ES-I3 (cell line): ENCODE measurements around the gene CTIF.
"Not testable (repeated sequence)": the region's sequence is repeated elsewhere in the genome, so short reads cannot be mapped to it uniquely, and the experiment has no call there.

Source experiments
- H3K36me3 ChIP-seq: 2 replicates; pipeline ENCODE4 v1.6.1; 2013; ENCODE audit warnings: mild to moderate bottlenecking, low read length, control low read depth, moderate library complexity; ENCODE audit not compliant: insufficient read depth
- H3K4me1 ChIP-seq: 2 replicates; pipeline ENCODE4 v1.6.1; 2013; ENCODE audit warnings: mild to moderate bottlenecking, control low read depth, low read length; ENCODE audit not compliant: insufficient read depth
- H3K9ac ChIP-seq: 2 replicates; pipeline ENCODE4 v1.6.1; 2013; ENCODE audit warnings: low read depth, mild to moderate bottlenecking, low read length, moderate library complexity
- H3K9me3 ChIP-seq: 2 replicates; pipeline ENCODE4 v1.6.1; 2013; ENCODE audit warnings: mild to moderate bottlenecking, low read length, moderate library complexity; ENCODE audit not compliant: control insufficient read depth, insufficient read depth

CTIF gene

DNA sequence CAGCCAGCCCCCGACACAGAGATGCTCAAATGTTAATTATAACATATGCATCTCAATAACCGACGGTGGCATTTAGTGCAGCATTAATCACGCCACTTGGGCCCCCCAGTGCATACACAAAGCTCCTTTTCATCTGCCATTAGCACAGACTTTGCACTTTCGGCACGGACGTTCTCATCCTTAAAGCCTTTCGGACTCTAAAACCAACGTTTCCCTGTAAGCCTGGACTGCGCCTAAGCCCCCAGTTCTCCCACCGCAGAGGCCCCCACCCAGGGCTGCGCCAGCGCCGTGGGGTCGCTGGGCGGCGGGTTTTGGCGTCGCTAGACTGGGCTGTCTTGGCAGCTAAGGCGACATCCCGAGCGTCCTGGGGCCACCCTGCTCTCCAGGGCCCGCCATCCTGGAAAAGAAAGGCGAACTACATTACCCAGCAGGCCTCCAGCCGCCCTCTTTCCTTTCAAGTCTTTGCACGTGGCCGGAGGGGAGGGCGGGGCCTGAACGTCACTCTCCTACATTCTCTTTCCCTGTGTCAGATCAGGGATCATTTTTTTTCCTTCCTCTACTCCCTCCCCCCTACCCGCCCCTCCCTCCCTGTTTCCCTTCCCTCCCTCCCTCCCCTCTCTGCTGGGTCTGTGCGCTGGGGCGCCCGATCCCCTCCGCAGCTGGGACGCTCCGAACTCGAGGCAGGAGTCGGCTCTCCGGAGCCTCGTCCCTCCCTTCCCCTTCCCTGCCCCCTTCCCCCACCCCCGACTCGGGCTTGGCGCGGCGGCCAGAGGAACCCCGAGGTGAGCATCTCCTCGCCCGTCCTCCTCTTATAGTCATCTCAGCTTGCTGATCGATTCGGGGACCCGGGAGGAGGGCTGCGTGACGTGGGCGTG is at the start of gene CTIF:
CTIF (plus strand) TSS at position 501 of the 875 bp plus-strand sequence. CDS start 80,535 bp downstream, outside the sequence.
- no peaks in the 10 kb centered on the region for H3K36me3 ChIP-seq
- peaks cover 24% of the 10 kb centered on the region for H3K4me1 ChIP-seq
- H3K9ac ChIP-seq, result peak within 1 kb of the TSS; percentile 91
- H3K9me3 ChIP-seq, result no peaks in the 10 kb centered on the region

DNA sequence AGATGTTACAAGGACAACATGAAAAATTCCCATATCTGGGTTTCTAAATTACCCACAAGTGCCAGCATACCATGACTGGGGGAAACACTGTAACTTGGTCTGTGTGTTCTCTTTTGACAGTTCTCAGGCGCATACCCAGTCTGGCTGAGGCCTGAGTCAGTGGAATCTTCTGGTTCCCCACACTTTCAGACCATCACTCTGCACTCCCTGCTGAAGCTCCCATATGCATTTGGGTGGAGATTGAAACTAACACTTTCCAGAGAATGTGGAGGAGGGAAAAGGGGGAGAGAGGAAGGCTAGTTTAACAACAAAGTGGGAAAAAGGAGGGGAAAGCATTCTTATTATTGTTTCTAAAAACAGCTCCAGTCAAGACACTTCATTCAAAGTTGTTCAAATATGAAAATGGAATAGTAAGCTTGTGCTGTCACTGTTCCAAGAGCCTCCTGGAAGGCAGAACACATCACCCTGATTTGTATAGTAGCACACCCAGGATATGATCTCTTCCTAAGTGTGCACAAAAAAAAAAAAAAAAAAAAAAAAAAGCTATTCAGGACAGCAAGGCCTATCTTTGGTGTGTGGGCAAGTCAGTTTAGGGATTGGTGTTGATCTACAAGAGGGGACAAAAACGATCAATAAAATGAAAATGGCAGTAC is 48.1 kb upstream of the CTIF start:
- Histone ChIP-seq H3K4me1 (no peaks in the 10 kb centered on the region), H3K9ac (no peak overlapping the region), H3K9me3 (peaks cover 5% of the 10 kb centered on the region; the same call in 1 of the 2 replicates), H3K36me3 (no peaks in the 10 kb centered on the region)

DNA sequence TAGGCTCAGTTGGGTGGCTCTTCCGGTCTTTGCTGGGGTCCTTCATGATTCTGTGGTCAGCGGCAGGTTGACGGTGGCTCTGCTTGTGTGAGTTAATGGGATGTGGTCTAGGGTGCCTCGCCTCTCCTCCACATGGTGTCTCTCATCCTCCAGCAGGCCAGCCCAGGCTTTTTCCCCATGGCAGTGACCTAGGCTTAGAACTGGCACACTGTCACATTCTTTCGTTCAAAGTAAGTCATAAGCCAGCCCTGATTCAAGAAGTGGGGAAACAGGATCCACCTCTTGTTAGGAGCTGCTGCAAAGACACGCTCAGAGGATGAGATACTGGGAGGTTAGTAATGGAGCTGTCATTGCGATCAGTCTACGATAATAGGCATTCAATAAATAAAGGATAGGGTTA is 46.0 kb upstream of the CTIF start:
- H3K4me1 ChIP-seq, result no peaks in the 10 kb centered on the region
- peaks cover 5% of the 10 kb centered on the region; the same call in 1 of the 2 replicates for H3K9me3 ChIP-seq
- no peak overlapping the region for H3K9ac ChIP-seq
- H3K36me3 ChIP-seq, result no peaks in the 10 kb centered on the region

DNA sequence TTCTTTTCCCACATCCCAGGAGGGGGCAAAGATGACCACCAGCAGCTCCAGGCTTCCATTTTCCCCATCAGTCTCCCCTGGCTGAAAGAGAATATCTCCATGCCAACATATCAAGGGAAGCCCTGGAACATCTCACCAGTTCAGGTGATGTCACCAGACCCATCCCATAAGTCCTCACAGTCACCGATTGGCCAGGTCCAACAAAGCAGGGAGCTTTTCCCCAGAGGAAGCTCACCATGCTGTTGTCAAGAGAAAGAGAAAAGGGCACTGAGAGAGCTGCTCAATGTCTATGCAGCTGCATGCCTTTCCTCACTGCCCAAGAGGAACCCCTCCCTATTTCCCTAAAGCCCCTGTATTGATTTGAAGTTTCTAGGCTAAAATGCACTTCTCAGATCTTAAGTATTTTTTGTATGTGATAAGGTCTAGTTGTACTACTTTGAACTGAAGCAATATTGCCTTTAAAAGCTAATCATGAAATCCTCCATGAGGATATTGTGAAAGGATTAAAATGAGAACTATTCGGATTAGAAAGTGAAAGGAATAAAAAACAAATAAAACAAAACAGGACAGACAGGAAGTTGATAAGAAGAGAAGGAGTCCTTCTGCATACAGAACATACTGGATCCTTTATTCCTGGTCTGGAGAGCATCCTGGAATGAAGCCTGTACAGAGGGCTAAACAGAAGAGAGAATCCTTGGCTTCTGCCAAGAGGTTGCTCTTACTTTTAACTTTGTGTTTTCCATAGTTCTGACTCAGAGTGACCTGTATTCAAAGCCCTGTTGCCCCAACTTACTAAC is 45.2 kb upstream of the CTIF start:
- Histone ChIP-seq H3K9me3 (peaks cover 5% of the 10 kb centered on the region; the same call in 1 of the 2 replicates), H3K4me1 (no peaks in the 10 kb centered on the region), H3K9ac (no peak overlapping the region), H3K36me3 (no peaks in the 10 kb centered on the region)

DNA sequence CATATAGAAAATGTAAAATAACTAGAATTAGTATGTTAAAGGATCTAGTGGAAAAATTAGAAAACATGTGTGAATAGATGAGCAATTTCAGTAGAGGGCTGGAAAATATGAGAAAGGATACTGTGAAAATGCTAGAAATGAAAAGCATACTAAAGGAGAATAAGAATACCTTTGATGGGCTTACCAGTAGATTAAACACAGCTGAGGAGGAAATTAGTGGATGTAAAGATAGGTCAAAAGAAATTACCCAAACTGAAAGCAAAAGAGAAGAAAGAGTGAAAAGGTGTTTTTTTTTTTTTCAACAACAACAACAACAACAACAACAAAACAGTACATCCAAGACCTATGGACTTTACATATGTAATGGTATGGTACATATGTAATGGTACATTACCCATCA is 41.0 kb upstream of the CTIF start:
- no peaks in the 10 kb centered on the region for H3K4me1 ChIP-seq
- no peak overlapping the region for H3K9ac ChIP-seq
- H3K36me3 ChIP-seq, result no peaks in the 10 kb centered on the region
- H3K9me3 ChIP-seq, result no peaks in the 10 kb centered on the region

DNA sequence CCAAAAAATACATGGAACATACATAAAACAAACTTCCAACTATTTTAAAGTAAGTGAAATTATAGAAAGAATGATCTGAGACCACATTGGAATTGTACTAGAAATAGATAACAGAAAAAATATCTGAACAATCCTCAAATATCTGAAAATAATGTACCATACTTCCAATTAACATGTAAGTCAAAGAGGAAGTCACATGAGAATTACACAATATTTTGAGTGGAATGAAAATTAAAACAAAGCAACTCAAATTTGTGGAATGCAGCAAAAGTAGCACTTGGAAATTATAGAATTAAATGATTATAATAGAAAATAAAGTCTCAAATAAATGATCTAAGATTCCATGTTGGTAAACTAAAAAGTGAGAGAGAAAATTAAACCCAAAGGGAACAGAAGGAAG is 38.3 kb upstream of the CTIF start:
- no peaks in the 10 kb centered on the region for H3K36me3 ChIP-seq
- H3K9ac ChIP-seq, result no peak overlapping the region
- H3K4me1 ChIP-seq, result no peaks in the 10 kb centered on the region
- H3K9me3 ChIP-seq, result peaks cover 6% of the 10 kb centered on the region; the same call in 1 of the 2 replicates

DNA sequence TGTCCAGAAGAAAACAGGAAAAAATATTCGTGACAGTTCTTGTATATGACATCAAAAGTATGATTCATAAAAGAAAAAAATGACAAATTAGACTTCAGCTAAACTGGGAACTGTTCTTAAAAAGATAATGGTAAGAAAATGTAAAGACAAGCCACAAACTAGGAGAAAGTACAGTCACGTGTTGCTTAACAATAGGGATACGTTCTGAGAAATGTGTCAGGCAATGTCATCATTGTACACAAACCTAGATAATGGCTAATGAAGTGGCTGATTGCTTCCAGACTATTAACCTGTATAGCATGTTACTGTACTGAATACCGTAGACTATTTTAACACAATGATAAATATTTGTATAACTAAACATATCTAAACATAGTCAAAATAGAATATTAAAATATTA is 35.9 kb upstream of the CTIF start:
- H3K36me3 ChIP-seq, result no peaks in the 10 kb centered on the region
- no peak overlapping the region for H3K9ac ChIP-seq
- H3K4me1 ChIP-seq, result no peaks in the 10 kb centered on the region
- H3K9me3 ChIP-seq, result peaks cover 6% of the 10 kb centered on the region; the same call in 1 of the 2 replicates

DNA sequence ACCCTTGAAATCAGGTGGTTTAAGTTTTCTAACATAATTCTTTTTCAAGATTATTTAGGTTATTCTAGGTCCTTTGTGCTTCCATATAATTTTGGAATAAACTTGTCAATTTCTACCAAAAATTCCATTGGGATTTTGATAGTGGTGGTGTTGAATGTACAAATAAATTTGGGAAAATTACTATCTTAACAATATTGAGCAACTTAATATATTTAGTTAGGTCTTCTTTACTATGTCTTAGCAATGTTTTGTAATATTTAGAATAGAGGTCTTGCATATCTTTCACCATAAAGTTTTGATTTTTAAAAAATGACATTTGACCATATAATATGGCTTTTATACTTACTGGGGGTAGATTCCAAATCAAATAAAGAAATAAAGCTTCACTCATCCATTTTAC is 34.0 kb upstream of the CTIF start:
- H3K9me3 ChIP-seq, result peaks cover 6% of the 10 kb centered on the region; the same call in 1 of the 2 replicates
- H3K36me3 ChIP-seq, result no peaks in the 10 kb centered on the region
- no peak overlapping the region for H3K9ac ChIP-seq
- no peaks in the 10 kb centered on the region for H3K4me1 ChIP-seq

DNA sequence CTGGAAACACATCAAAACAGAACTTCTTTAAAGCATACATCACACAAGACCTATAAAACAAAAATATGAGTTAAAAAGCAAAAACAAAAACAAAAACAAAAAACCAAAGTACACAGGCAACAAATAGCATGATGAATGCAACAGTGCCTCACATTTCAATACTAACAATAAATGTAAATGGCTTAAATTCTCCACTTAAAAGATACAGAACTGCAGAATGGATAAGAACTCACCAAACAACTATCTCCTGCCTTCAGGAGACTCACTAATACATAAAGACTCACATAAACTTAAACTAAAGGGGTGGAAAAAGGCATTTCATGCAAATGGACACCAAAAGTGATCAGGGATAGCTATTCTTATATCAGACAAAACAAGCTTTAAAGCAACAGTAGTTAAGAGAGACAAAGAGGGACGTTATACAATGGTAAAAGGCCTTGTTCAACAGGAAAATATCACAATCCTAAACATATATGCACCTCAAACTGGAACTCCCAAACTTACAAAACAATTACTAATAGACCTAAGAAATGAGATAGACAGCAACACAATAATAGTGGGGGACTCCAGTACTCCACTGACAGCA is 31.8 kb upstream of the CTIF start:
- not testable (repeated sequence) for H3K9ac ChIP-seq, H3K36me3 ChIP-seq, H3K4me1 ChIP-seq, H3K9me3 ChIP-seq

DNA sequence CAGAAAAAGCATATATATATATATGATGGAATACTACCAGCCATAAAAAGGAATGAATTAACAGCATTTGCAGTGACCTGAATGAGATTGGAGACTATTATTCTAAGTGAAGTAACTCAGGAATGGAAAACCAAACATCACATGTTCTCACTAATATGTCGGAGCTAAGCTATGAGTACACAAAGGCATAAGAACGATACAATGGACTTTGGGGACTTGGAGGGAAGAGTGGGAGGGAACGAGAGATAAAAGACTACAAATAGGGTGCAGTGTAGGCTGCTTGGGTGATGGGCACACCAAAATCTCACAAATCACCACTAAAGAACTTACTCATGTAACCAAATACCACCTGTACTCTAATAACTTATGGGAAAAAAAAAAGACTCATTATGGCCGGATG is 26.3 kb upstream of the CTIF start:
- not testable (repeated sequence) for H3K4me1 ChIP-seq, H3K9me3 ChIP-seq, H3K36me3 ChIP-seq, H3K9ac ChIP-seq

DNA sequence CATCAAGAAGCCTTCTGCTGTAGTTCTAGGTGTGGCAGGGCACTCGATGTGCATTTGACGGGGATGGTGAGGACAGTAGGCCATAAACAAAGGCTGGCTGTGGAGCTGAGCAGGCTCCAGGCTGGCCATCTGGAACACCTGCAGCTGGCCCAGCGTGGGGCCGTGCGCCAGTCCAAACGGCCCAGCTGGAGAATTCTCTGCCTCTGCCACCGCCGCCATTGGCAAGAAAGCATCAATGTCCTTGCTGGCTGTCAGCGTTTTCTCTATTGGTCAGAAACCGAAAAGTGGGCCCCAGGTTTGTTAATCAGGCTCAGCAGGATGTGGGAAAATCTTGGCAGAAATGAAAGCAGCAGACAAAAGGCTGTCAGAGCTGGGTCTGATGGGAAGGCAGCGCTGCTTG is 24.0 kb upstream of the CTIF start:
- H3K9me3 ChIP-seq, result no peaks in the 10 kb centered on the region
- H3K4me1 ChIP-seq, result no peaks in the 10 kb centered on the region
- no peaks in the 10 kb centered on the region for H3K36me3 ChIP-seq
- H3K9ac ChIP-seq, result no peak overlapping the region

DNA sequence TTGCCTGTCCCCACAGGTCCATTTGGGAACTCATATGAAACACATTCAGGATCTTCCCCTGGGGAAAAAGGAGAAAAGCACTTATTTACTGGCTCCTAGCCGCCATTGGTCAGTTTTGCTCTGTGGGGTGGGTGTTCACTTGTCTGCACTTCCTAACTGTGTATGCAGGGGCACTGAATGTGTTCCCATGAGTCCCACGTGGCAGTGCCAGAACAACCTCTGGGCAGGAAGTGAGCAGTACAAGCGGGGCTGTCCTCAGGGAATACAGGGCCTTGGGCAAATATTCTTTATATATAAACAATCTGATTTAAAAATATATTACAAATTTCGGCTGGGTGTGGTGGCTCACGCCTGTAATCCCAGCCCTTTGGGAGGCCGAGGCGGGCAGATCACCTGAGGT is 21.8 kb upstream of the CTIF start:
- Histone ChIP-seq H3K9ac (no peak overlapping the region), H3K36me3 (no peaks in the 10 kb centered on the region)

DNA sequence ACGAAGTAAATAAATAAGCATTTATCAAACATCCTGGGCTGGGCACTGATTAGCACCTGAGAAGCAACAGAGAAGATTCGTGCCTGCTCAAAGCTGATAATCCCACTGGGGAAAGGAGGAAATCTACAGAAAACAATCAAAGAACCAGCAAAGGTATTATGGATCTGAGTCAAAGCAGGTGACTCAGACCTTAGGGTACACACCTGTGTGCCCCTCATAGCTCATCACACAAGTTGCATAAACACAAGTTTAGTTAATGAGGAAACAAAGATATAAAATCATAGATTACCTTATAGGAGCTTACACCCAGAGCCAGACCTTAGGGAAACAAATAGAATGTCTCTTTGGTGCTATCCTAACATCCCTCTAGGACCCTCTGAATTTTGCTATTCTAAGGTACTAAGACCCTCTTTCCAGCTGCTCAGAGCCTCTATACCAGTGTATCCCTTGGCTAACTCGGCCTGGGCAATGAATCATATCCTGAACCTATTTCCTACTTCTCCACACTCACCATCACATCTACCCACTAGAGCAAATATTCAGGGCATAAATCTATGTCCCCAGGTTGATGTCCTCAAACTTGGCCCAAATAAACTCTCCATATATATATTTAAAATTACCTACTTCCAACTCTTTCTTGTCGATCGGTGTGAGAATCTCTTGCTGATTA is 19.3 kb upstream of the CTIF start:
- no peak overlapping the region for H3K9ac ChIP-seq
- H3K4me1 ChIP-seq, result no peaks in the 10 kb centered on the region
- no peaks in the 10 kb centered on the region for H3K9me3 ChIP-seq
- no peaks in the 10 kb centered on the region for H3K36me3 ChIP-seq

More for the DNA sequence above, 21.8 kb upstream of the CTIF start:
- Histone ChIP-seq H3K4me1 (no peaks in the 10 kb centered on the region), H3K9me3 (no peaks in the 10 kb centered on the region)

DNA sequence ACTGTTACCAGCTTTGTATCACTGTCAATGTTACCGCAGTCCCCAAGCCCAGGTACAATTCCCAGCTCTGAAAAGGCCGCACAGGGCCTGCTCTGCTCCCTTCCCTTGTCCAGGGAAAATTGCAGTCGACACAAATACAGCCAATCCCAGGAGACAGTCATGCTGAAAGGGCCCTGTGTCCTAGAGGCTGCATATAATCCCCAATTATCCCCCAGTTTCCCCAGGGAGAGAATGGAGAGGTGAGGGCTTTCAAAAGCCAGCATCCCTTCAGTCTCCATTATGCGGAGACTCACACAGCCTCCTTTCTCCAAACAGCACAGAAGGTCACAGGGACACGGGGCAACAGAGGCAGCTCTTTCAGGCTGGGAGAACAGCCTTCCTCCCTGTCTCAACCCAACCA is 17.1 kb upstream of the CTIF start:
- no peaks in the 10 kb centered on the region for H3K36me3 ChIP-seq
- no peaks in the 10 kb centered on the region for H3K4me1 ChIP-seq
- no peak overlapping the region for H3K9ac ChIP-seq
- no peaks in the 10 kb centered on the region for H3K9me3 ChIP-seq
